Thyroid gland (tissue), 4 donors: Measurements from ENCODE around the gene ARHGAP10. TPM values are rescaled to one million over a fixed set of nuclear protein-coding genes. Genes with fewer than 3 reads are reported as not detected.

Experiments
- DNase-seq, 2 donors: peaks; one replicate each; pipeline ENCODE4 v3.0.0-alpha.2; 2019
- H3K27ac ChIP-seq, 3 donors: fragments of 200-600 bp; sonication (generic); 1 replicate in 2 of 3; 2 replicates in 1 of 3; pipeline ENCODE4 v1.5.1; 2016 to 2019; ENCODE audit warnings: mild to moderate bottlenecking in 1 of 3, moderate library complexity in 1 of 3
- H3K27me3 ChIP-seq: fragments of 200-600 bp; sonication (generic); one replicate; pipeline ENCODE4 v1.5.1; 2019
- H3K36me3 ChIP-seq, 2 donors: fragments of 200-600 bp; sonication (generic); one replicate each; pipeline ENCODE4 v1.5.1; 2016 to 2019
- H3K4me1 ChIP-seq, 2 donors: fragments of 200-600 bp; sonication (generic); one replicate each; pipeline ENCODE4 v1.5.1; 2017 to 2019
- H3K4me3 ChIP-seq, 3 donors: fragments of 200-600 bp; sonication (generic); replicated peaks in 1 of 3; 1 replicate in 2 of 3; 2 replicates in 1 of 3; pipeline ENCODE4 v1.5.1; 2016; ENCODE audit warnings: mild to moderate bottlenecking in 1 of 3
- H3K9me3 ChIP-seq: fragments of 200-600 bp; sonication (generic); one replicate; pipeline ENCODE4 v1.5.1; 2017
- CTCF ChIP-seq, 6 experiments: fragments of 200-600 bp in 3 of 6; fragments of 450-650 bp in 3 of 6; sonication (generic) in 3 of 6; IDR thresholded peaks; one replicate each; pipeline ENCODE4 v1.5.1; 2016 to 2019; ENCODE audit warnings: antibody characterized with exemption in 6 of 6, mild to moderate bottlenecking in 2 of 6, inconsistent platforms in 1 of 6, moderate library complexity in 1 of 6
- POLR2A ChIP-seq, 2 donors: fragments of 450-650 bp; IDR thresholded peaks; one replicate each; pipeline ENCODE4 v1.6.1; 2017; ENCODE audit warnings: antibody characterized with exemption in 2 of 2, mild to moderate bottlenecking in 2 of 2, moderate library complexity in 1 of 2
- WGBS, 2 donors: methylation state at CpG; one replicate each; pipeline ENCODE4 v1.1.5; 2017; 5-methylcytosine and 5-hydroxymethylcytosine counted together
- intact Hi-C: fragments of 100-400 bp; cut with DNase I; formaldehyde crosslinking; loops from one replicate; pipeline ENCODE4 v1.15.1; 2023
- total RNA-seq, 4 donors: library from RNA; depleted of rRNA; stranded (reverse); fragments of >200 nt; gene quantifications; one replicate each; pipeline ENCODE4 v1.2.3, GENCODE V29; 2016

Gene ARHGAP10
- total RNA-seq, 4 donors from 2014 or later = 39.5 to 78.4 (median 42.0) TPM

- H3K36me3 ChIP-seq = no peaks in the 10 kb centered on the region
- H3K9me3 ChIP-seq = no peaks in the 10 kb centered on the region
- intact Hi-C loops = loop anchor here (10.0 kb wide), 1 partner anchor 267 kb away; no protein-coding TSS in a partner anchor
- DNase-seq = no peak
- peaks cover 0 to 2% of the 10 kb centered on the region in 2 donors for H3K4me1 ChIP-seq
- WGBS, 2 donors = 94 to 100% methylated on average over 8 to 12 of the region's 15 CpGs
- H3K4me3 ChIP-seq = no peak overlapping the region
- TF ChIP-seq POLR2A (IDR thresholded peaks at IDR 0.05) (no peak), CTCF (IDR thresholded peaks at IDR 0.05) (no peak)
- peak overlapping the region in 1 of 3 donors; percentile 41 for H3K27ac ChIP-seq
- no peaks in the 10 kb centered on the region for H3K27me3 ChIP-seq
These were observed 130.3 kb downstream of the ARHGAP10 start for GRCh38 chr4:147862043-147862692.

- Histone ChIP-seq H3K9me3 (no peaks in the 10 kb centered on the region), H3K4me1 (peaks cover 0 to 3% of the 10 kb centered on the region in 2 donors), H3K4me3 (no peak overlapping the region), H3K36me3 (no peaks in the 10 kb centered on the region), H3K27ac (peak overlapping the region in 2 of 3 donors; percentile 1 to 41), H3K27me3 (no peaks in the 10 kb centered on the region)
- TF ChIP-seq POLR2A (IDR thresholded peaks at IDR 0.05) (no peak), CTCF (IDR thresholded peaks at IDR 0.05) (no peak)
- intact Hi-C loops = loop anchor here (10.0 kb wide), 1 partner anchor 268 kb away; no protein-coding TSS in a partner anchor
- no peak for DNase-seq
- 66 to 70% methylated on average over 3 of the region's 3 CpGs for WGBS, 2 donors
These were observed 131.3 kb downstream of the ARHGAP10 start for GRCh38 chr4:147863111-147863747.

GRCh38 chr4:147863808-147864472 is 132.1 kb downstream of the ARHGAP10 start:
- intact Hi-C loops = loop anchor here (10.0 kb wide), 1 partner anchor 269 kb away; no protein-coding TSS in a partner anchor
- H3K36me3 ChIP-seq = no peaks in the 10 kb centered on the region
- H3K27me3 ChIP-seq = no peaks in the 10 kb centered on the region
- no peak for DNase-seq
- WGBS, 2 donors = 80 to 92% methylated on average over 10 of the region's 10 CpGs
- TF ChIP-seq POLR2A (IDR thresholded peaks at IDR 0.05) = no peak
- TF ChIP-seq CTCF (IDR thresholded peaks at IDR 0.05) = no peak
- no peak overlapping the region for H3K4me3 ChIP-seq
- H3K27ac ChIP-seq = peak overlapping the region in 2 of 3 donors; percentile 8 to 41
- peaks cover 0 to 3% of the 10 kb centered on the region in 2 donors for H3K4me1 ChIP-seq
- no peaks in the 10 kb centered on the region for H3K9me3 ChIP-seq

GRCh38 chr4:147864607-147865006 is 132.7 kb downstream of the ARHGAP10 start:
- no peak for DNase-seq
- Histone ChIP-seq H3K27me3 (no peaks in the 10 kb centered on the region), H3K9me3 (no peaks in the 10 kb centered on the region), H3K4me1 (peaks cover 0 to 3% of the 10 kb centered on the region in 2 donors), H3K4me3 (no peak overlapping the region), H3K27ac (peak overlapping the region in 2 of 3 donors; percentile 8 to 41), H3K36me3 (no peaks in the 10 kb centered on the region)
- WGBS, 2 donors = 64 to 71% methylated on average over 5 of the region's 5 CpGs
- intact Hi-C loops = loop anchor here (10.0 kb wide), 1 partner anchor 270 kb away; no protein-coding TSS in a partner anchor
- TF ChIP-seq CTCF (IDR thresholded peaks at IDR 0.05) (no peak), POLR2A (IDR thresholded peaks at IDR 0.05) (no peak)
